ENCODE data around the gene KLHL6.

GRCh38 chr3:183587336-183587735 lies 31.8 kb upstream of the KLHL6 start:
- TF ChIP-seq FOXM1 (CRISPR knock-in tag; IDR thresholded peaks at IDR 0.05) (no peak), ZNF878 (CRISPR knock-in tag; IDR thresholded peaks at IDR 0.05) (no peak)

Data from HepG2 (cell line).